Neural cell (in vitro differentiated cells): ENCODE data around the gene CDK9. TPM values are rescaled to one million over a fixed set of nuclear protein-coding genes. Genes with fewer than 3 reads are reported as not detected.

Experiments used
- H2AFZ ChIP-seq: fragments of 200-600, 300-800 bp; sonication (generic), shearing (Covaris generic); 2 replicates; pipeline ENCODE4 v1.6.0; 2014; ENCODE audit warnings: low read depth, mild to moderate bottlenecking, antibody characterized with exemption, low read length, moderate library complexity
- H3F3A ChIP-seq: fragments of 200-600 bp; shearing (Covaris generic); 2 replicates; pipeline ENCODE4 v1.6.1; 2016; ENCODE audit warnings: mild to moderate bottlenecking, moderate library complexity, mixed read lengths, antibody characterized with exemption, low read length; ENCODE audit not compliant: insufficient read depth, poor library complexity, severe bottlenecking
- H3K27ac ChIP-seq: fragments of 200-600, 300-800 bp; sonication (generic), shearing (Covaris generic); 2 replicates; pipeline ENCODE4 v1.5.1; 2014; ENCODE audit warnings: mild to moderate bottlenecking, low read length, moderate library complexity
- H3K27me3 ChIP-seq: fragments of 300-800, 200-600 bp; sonication (generic), shearing (Covaris generic); 2 replicates; pipeline ENCODE4 v1.6.0; 2014; ENCODE audit warnings: mild to moderate bottlenecking, low read depth, low read length, moderate library complexity; ENCODE audit not compliant: insufficient read depth
- H3K36me3 ChIP-seq: fragments of 300-800, 200-600 bp; sonication (generic), shearing (Covaris generic); 2 replicates; pipeline ENCODE4 v1.5.1; 2014; ENCODE audit warnings: mild to moderate bottlenecking, antibody characterized with exemption, low read length, moderate library complexity; ENCODE audit not compliant: insufficient read depth
- H3K4me2 ChIP-seq: fragments of 300-800, 200-600 bp; sonication (generic), shearing (Covaris generic); 2 replicates; pipeline ENCODE4 v1.6.0; 2014; ENCODE audit warnings: mild to moderate bottlenecking, low read length
- H3K4me3 ChIP-seq: fragments of 300-800, 200-600 bp; sonication (generic), shearing (Covaris generic); 2 replicates; pipeline ENCODE4 v1.5.1; 2014; ENCODE audit warnings: mild to moderate bottlenecking, low read length, moderate library complexity
- H3K79me2 ChIP-seq: fragments of 200-600 bp; shearing (Covaris generic); replicated peaks from 2 replicates; pipeline ENCODE4 v1.6.0; 2014; ENCODE audit warnings: mild to moderate bottlenecking, low read length, moderate library complexity; ENCODE audit not compliant: insufficient read depth
- H3K9ac ChIP-seq: fragments of 300-800, 200-600 bp; sonication (generic), shearing (Covaris generic); 2 replicates; pipeline ENCODE4 v1.6.1; 2016; ENCODE audit warnings: mild to moderate bottlenecking, low read length, mixed read lengths
- H3K9me2 ChIP-seq: fragments of 200-600 bp; shearing (Covaris generic); 2 replicates; pipeline ENCODE4 v1.6.1; 2016; ENCODE audit warnings: mild to moderate bottlenecking, low read length, mixed read lengths; ENCODE audit not compliant: insufficient read depth
- H3K9me3 ChIP-seq: fragments of 200-600, 300-800 bp; sonication (generic), shearing (Covaris generic); 2 replicates; pipeline ENCODE4 v1.6.1; 2016; ENCODE audit warnings: mild to moderate bottlenecking, mixed run types, low read length, moderate library complexity, mixed read lengths
- H4K20me1 ChIP-seq: fragments of 200-600 bp; shearing (Covaris generic); 2 replicates; pipeline ENCODE4 v1.6.1; 2016; ENCODE audit warnings: mild to moderate bottlenecking, mixed run types; ENCODE audit not compliant: insufficient read depth
- CTCF ChIP-seq: fragments of 450-650 bp; IDR thresholded peaks from 2 replicates; pipeline ENCODE4 v1.5.1; 2014; ENCODE audit warnings: antibody characterized with exemption, mild to moderate bottlenecking, moderate library complexity; ENCODE audit not compliant: poor library complexity, severe bottlenecking
- EP300 ChIP-seq: fragments of 450-650 bp; conservative IDR thresholded peaks from 2 replicates; pipeline ENCODE4 v1.6.1; 2014; ENCODE audit warnings: antibody characterized with exemption, mild to moderate bottlenecking, moderate library complexity; ENCODE audit not compliant: poor library complexity, severe bottlenecking
- EZH2 ChIP-seq: fragments of 200-600, 300-800 bp; shearing (Covaris generic), sonication (generic); IDR thresholded peaks from 2 replicates; pipeline ENCODE4 v1.6.1; 2014; ENCODE audit warnings: antibody characterized with exemption, low read length, borderline replicate concordance, mild to moderate bottlenecking; ENCODE audit not compliant: insufficient read depth, poor library complexity, severe bottlenecking
- MXI1 ChIP-seq: fragments of 450-650 bp; conservative IDR thresholded peaks from 2 replicates; pipeline ENCODE4 v1.6.1; 2014; ENCODE audit warnings: antibody characterized with exemption, mild to moderate bottlenecking; ENCODE audit not compliant: poor library complexity, severe bottlenecking
- POLR2AphosphoS5 ChIP-seq: IDR thresholded peaks from 2 replicates; pipeline ENCODE4 v1.6.1; 2012
- RAD21 ChIP-seq: fragments of 450-650 bp; conservative IDR thresholded peaks from 2 replicates; pipeline ENCODE4 v1.6.1; 2014; ENCODE audit warnings: antibody characterized with exemption, mild to moderate bottlenecking, moderate library complexity
- REST ChIP-seq: IDR thresholded peaks from 2 replicates; pipeline ENCODE4 v1.6.1; 2012; ENCODE audit warnings: borderline replicate concordance
- SMC3 ChIP-seq: fragments of 450-650 bp; conservative IDR thresholded peaks from 2 replicates; pipeline ENCODE4 v1.6.1; 2014; ENCODE audit warnings: antibody characterized with exemption, mild to moderate bottlenecking, moderate library complexity; ENCODE audit not compliant: poor library complexity
- TAF1 ChIP-seq: IDR thresholded peaks from 2 replicates; pipeline ENCODE4 v1.6.1; 2012; ENCODE audit warnings: low read depth
- polyA plus RNA-seq: library from polyadenylated mRNA; depleted of rRNA; stranded (reverse); fragments of >200 nt; gene quantifications from 2 replicates; pipeline ENCODE4 v1.2.3, GENCODE V29; 2014

Gene CDK9
- polyA plus RNA-seq, 1 donor from 2014 or later, result 195 TPM

- no peak for TF ChIP-seq TAF1
- no peak for TF ChIP-seq REST
- TF ChIP-seq POLR2AphosphoS5, result no peak
- no peak for TF ChIP-seq MXI1
- no peak for TF ChIP-seq SMC3
- TF ChIP-seq RAD21, result no peak
- TF ChIP-seq EZH2, result no peak
- TF ChIP-seq EP300, result no peak
- H3K9me3 ChIP-seq, result no peaks in the 10 kb centered on the region
- H3K27ac ChIP-seq, result no peak overlapping the region
- H3K79me2 ChIP-seq, result no peaks in the 10 kb centered on the region
- no peaks in the 10 kb centered on the region for H4K20me1 ChIP-seq
- no peak overlapping the region for H3K9ac ChIP-seq
- no peak overlapping the region for H3K4me2 ChIP-seq
- H2AFZ ChIP-seq, result no peak overlapping the region
- H3K9me2 ChIP-seq, result no peaks in the 10 kb centered on the region
- H3K27me3 ChIP-seq, result no peaks in the 10 kb centered on the region
- no peaks in the 10 kb centered on the region for H3F3A ChIP-seq
- no peaks in the 10 kb centered on the region for H3K36me3 ChIP-seq
- no peak overlapping the region for H3K4me3 ChIP-seq
Measured at GRCh38 chr9:127810378-127811187, 24.7 kb downstream of the CDK9 start.

- Histone ChIP-seq H3F3A (no peaks in the 10 kb centered on the region), H3K9me2 (no peaks in the 10 kb centered on the region), H3K9me3 (no peaks in the 10 kb centered on the region), H3K27ac (no peak overlapping the region), H3K9ac (no peak overlapping the region), H3K4me2 (no peak overlapping the region), H3K79me2 (no peaks in the 10 kb centered on the region), H3K4me3 (no peak overlapping the region), H2AFZ (no peak overlapping the region), H3K36me3 (no peaks in the 10 kb centered on the region), H4K20me1 (no peaks in the 10 kb centered on the region), H3K27me3 (no peaks in the 10 kb centered on the region)
- TF ChIP-seq EP300 (no peak), TAF1 (no peak), SMC3 (no peak), MXI1 (no peak), RAD21 (no peak), POLR2AphosphoS5 (no peak), EZH2 (no peak), CTCF (no peak), REST (no peak)
Measured at GRCh38 chr9:127812011-127812410, 26.2 kb downstream of the CDK9 start.
